Measurements from ENCODE around the gene SYNDIG1.

GRCh38 chr20:24573557-24573956, 104.1 kb downstream of the SYNDIG1 start:
- no peak for TF ChIP-seq POLR2A (IDR thresholded peaks at IDR 0.05; ENCODE audit: low read length)
- TF ChIP-seq GATA1 (IDR thresholded peaks at IDR 0.05; ENCODE audit: low read depth, low read length), result no peak
